ENCODE data around the gene NOXO1. TPM values are rescaled to one million over a fixed set of nuclear protein-coding genes. Genes with fewer than 3 reads are reported as not detected.

The NOXO1 gene
- total and polyA plus RNA-seq, 9 of the 15 experiments (the other 6 are each of a cell fraction or from before 2014, with no cell fraction given): not detected

DNA sequence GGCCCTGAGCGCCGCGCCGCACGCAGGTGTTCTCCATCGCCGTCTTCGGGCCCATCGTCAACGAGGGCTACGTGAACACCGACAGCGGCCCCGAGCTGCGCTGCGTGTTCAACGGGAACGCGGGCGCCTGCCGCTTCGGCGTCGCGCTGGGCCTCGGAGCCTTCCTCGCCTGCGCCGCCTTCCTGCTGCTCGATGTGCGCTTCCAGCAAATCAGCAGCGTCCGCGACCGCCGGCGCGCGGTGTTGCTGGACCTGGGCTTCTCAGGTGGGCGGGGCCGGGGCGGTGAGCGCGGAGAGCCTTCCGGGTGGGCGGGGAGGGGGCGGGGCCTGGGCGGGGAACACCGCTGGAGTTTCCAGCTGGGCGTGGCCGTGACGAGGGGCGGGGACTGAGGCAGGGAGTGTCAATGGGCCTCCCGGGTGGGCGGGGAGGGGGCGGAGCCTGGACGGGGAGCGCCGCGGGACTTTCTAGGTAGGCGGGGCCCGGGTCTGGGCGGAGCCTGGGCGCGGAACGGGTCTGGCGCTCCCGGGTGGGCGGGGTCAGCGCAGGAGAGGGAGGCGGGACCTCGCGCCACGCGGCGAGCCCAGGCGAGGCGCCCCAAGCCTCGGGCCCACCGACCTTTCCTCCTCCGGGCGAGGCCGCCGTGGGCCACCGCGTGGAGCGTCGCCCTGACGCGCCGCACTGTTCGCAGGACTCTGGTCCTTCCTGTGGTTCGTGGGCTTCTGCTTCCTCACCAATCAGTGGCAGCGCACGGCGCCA, 10.9 kb upstream of the NOXO1 start (continued):
- TF ChIP-seq ZNF146 (CRISPR knock-in tag; IDR thresholded peaks at IDR 0.05; ENCODE audit: unreplicated experiment) (no peak), MTF1 (CRISPR knock-in tag; IDR thresholded peaks at IDR 0.05; ENCODE audit: borderline replicate concordance) (no peak), GABPA (tag; conservative IDR thresholded peaks at IDR 0.05; ENCODE audit: low read depth) (peak; percentile 48), NR1H2 (CRISPR knock-in tag; IDR thresholded peaks at IDR 0.05) (no peak), SIN3A (IDR thresholded peaks at IDR 0.05; ENCODE audit: borderline replicate concordance in 2 of 2, control insufficient read depth in 1 of 2, low read depth in 2 of 2, low read length in 2 of 2) (peak; percentile 71 to 74; a peak in 3 of 4 replicates), POLR2G (IDR thresholded peaks at IDR 0.05; ENCODE audit: low read depth, low read length) (peak; percentile 82), EHMT2 (IDR thresholded peaks at IDR 0.05) (no peak), ZNF175 (CRISPR knock-in tag; IDR thresholded peaks at IDR 0.05; ENCODE audit: low read depth) (no peak), CBX2 (IDR thresholded peaks at IDR 0.05; ENCODE audit: insufficient read depth, low read length, poor library complexity, severe bottlenecking) (no peak), JUNB (CRISPR knock-in tag; conservative IDR thresholded peaks at IDR 0.05) (no peak), BRF1 (IDR thresholded peaks at IDR 0.05; ENCODE audit: borderline replicate concordance, extremely low read depth, insufficient read length) (no peak), PPARD (CRISPR knock-in tag; IDR thresholded peaks at IDR 0.05) (no peak), DPF2 (IDR thresholded peaks at IDR 0.05) (no peak), HNRNPLL (IDR thresholded peaks at IDR 0.05; ENCODE audit: low read depth, low read length, poor library complexity, severe bottlenecking) (peak; percentile 30), KAT2B (IDR thresholded peaks at IDR 0.05; ENCODE audit: low read depth, low read length) (no peak)
- TF ChIP-seq, protein P1, sequence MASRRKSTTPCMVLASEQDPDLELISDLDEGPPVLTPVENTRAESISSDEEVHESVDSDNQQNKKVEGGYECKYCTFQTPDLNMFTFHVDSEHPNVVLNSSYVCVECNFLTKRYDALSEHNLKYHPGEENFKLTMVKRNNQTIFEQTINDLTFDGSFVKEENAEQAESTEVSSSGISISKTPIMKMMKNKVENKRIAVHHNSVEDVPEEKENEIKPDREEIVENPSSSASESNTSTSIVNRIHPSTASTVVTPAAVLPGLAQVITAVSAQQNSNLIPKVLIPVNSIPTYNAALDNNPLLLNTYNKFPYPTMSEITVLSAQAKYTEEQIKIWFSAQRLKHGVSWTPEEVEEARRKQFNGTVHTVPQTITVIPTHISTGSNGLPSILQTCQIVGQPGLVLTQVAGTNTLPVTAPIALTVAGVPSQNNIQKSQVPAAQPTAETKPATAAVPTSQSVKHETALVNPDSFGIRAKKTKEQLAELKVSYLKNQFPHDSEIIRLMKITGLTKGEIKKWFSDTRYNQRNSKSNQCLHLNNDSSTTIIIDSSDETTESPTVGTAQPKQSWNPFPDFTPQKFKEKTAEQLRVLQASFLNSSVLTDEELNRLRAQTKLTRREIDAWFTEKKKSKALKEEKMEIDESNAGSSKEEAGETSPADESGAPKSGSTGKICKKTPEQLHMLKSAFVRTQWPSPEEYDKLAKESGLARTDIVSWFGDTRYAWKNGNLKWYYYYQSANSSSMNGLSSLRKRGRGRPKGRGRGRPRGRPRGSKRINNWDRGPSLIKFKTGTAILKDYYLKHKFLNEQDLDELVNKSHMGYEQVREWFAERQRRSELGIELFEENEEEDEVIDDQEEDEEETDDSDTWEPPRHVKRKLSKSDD (conservative IDR thresholded peaks at IDR 0.05; ENCODE audit: low read length): no peak
- TF ChIP-seq, protein P2, sequence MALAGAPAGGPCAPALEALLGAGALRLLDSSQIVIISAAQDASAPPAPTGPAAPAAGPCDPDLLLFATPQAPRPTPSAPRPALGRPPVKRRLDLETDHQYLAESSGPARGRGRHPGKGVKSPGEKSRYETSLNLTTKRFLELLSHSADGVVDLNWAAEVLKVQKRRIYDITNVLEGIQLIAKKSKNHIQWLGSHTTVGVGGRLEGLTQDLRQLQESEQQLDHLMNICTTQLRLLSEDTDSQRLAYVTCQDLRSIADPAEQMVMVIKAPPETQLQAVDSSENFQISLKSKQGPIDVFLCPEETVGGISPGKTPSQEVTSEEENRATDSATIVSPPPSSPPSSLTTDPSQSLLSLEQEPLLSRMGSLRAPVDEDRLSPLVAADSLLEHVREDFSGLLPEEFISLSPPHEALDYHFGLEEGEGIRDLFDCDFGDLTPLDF (CRISPR knock-in tag; IDR thresholded peaks at IDR 0.05): no peak

Measured in K562 (cell line).